ENCODE data around the gene BRF1.

Gene BRF1

DNA sequence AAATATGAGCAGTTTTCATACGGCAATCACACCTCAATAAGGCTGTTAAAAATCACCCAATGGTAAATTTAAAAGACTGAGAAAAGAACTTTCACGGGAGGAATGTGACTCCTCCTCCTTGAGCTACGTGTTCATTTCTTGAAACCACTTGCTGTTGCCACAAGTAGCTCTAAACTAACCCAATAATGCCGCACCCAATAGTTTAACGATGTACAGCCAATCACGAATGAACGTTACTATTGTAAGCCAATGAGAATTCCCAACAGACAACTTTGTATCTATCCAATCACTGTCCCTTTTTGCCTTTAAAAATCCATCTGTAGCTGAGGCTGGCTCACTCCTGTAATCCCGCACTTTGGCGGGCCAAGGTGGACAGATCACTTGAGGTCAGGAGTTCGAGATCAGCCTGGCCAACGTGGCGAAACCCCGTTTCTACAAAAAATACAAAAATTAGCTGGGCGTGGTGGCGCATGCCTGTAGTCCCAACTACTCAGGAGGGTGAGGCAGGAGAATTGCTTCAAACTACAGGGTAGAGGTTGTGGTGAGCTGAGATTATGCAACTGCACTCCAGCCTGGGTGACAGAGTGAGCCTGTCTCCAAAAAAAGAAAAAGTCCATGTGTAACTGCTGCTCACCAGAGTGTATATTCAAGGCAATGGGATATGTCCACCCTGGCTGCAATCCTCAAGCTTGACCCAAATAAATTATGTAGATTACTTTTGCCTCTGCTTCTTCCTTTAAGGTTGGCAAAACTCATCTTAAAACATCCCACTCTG is 76.8 kb downstream of the BRF1 start:
- DNase-seq: no peak

DNA sequence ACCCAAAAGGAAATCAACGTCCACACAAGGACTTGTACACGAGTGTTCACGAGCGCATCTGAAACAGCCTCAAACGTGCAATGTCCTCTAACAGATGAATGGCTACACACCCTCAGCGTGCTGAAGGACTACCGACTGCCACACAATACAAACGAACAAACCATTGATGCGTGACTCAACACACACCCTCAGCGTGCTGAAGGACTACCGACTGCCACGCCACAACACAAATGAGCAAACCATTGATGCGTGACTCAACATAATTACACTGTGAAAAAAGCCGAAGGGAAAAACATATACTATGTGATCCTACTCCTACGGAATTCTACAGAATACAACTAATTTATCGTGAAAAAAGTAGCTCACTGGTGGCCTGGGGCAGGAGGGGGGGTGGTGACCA is 77.5 kb downstream of the BRF1 start:
- no peak for DNase-seq

DNA sequence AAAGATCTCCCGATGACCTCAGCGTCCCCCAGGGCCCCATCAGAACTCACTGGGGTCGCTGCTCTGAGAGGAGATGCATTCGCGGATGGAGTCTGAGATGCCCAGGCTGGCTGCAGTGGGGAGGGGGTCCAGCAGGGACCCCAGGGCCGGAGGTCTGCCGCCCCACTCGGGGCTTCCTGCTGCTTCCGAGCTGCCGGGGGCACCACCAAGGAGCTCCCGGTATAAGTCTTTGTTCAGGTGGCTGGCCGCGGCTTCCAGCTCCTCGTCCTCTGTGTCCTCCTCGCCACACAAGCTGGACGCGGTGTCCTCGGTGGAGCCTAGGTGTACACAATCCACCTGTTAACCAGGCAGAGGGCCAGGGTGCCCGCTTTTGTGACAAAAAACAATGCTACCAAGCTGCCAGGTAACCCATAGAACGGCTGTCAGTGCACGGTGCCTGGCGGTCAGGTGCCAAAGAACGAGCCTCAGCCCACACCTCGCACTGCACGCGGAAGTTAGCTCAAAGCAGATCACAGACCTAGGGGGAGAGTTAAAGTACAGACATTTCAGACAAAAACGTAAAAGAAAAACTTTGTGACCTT is 79.1 kb downstream of the BRF1 start:
- no peak for DNase-seq

DNA sequence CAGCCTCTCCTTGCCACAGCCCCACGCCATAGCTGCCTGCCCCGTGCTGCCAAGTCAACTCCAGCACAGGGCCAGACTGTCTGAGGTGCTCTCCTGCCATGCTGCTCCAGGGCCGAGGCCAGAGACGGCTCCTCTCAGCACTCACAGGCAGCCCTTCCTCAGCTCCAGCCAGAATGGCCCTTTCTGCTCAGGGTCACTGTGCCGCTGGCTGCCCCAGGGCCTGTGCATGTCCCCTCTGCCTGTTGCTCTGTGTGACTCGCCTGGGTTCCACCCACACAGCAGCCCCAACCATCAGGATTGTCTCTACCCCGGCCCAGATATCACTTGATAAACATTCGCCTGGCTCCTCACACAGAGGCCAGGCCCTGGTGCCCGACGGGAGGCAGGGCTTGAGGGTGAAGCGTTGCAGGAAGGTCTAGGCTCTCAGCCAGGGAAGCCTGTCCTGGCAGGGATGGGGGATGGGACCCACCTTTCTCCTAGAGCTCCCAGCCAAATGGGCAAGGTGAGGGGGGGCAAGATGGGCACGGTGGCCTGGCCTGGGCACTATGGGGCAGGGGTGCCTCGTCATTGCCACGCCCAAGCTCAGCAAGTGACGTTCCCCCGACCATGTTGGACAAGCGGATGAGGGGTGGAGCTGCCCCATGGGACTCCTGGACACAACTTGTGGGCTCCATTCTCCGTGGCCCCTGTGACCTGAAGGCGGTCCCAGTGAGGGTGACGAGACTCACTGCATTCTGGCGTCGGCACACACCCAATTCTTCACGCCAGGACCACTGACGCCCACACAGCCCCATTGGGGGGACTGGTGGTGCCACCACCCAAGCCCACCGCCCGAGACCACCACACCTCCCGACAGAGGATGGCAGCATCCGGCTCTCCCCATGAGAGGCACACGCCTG is 79.9 kb downstream of the BRF1 start:
- DNase-seq: no peak

DNA sequence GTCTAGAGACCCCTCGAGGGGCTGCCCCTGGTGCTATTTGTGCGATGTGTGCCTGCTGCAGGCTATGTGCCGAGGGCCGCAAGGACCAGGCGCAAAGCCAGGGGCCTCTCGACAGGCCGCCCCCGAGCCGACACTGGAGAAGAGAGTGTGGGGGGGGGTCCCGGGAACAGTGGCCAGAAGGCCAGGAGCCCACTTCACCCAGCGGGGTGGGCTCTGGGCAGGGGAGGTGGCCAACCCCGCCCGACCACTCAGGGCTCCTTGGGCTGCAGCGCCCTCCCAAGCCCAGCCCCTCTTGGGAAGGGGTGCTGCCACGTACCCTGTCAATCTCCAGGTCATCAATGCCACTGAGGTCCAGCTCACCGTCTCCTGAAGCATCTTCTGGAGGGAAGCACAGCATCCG is 81.0 kb downstream of the BRF1 start:
- DNase-seq: no peak

DNA sequence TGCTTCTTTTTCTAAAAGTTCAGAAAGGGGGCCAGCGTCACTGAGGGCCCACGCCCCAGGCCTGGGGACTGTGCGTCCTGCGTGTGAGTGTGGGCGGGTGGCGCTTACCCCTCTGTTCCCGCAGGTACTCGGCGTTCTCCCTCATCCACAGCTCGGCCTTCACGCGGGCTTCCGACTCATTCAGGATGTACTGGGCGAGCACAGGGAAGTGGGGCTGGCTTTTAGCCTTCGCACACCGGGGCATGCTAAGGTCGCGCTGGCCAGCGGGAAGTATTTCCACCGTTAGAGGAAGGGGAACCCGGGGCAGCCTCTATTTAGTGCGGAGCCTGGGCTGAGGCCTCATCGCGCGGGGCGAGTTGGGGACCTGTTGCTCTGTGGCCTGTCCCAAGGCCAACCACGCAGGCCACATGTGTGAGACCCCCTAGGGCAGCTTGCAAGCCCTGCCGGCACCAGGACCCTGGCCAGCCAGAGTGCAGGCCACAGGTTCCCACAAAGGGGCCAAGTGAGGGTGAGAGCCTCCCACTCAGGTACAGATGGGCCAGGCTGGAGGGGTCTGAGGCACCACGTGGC is 81.7 kb downstream of the BRF1 start:
- no peak for DNase-seq

DNA sequence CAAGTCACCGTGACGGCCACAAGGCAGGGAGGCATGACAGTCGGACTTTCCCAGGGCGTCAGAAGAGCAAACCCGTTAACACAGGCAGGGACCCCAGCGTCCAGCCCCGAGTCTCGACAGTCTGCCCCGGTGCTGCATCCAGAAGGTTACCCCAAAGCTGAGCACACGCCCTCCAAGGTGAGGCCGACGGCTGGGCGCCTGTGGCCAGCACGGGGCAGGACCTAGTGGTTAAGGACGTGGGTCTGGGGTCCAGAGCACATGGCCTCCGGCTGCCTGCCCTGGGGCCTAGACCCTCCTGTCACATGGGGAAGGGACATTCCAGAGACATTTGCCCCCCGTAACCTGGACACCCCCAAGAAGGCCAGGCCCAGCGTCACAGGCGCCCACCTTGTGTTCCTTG is 82.2 kb downstream of the BRF1 start:
- no peak for DNase-seq

DNA sequence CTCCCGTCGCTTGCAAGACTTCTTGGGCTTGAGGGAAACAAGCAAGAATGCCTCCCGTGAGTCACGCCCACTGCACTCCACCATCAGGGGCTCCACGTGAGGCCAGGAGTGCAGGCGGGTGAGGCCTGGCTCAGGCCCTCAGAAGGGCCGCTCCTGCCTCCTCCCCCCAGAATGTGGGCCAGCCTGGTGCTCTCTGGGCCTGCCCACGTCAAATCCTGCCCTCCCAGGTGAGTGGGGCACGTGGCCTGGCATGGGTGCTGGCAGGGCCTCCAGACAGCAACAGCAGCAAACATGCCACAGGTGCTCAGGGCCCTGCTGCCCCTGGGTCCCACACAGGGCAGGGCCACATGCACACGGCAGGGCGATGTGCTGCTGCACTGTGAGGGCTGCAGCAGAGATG is 83.0 kb downstream of the BRF1 start:
- no peak for DNase-seq

DNA sequence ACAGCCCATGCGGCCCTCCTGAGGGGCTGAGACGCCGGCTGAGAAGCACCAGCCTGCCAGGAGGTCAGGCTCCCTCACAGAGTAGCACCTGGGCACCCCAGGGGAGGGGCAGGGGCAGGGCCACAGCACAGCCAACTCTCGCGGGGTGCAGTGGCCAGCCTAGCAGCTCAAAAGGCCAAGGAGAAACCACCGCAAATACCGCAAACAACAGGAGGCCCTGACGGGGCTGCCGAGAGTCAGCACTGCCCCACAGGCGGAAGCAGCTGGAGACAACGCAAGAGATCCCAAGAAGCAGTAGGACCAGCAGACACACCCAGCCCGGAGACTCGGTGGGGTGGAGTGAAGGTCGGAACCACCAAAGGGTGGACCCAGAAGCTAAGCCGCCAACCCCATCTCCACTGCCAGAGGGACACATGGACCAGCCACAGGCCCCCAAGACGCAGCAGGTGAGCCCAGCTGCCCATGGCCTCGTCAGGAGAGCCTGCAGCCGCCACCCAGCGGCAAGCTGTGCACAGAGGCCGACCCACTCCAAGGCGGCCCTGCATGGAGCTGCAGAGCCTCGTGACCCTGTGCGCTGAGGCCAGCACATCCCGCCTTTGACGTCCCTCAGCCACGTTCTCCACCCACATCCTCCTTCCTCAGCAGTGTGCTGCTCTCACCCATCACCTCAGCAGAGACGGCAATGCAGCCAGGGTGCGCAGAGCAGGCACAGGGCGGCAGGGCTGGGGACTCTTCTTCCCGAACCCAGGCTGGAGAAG is 84.1 kb downstream of the BRF1 start:
- DNase-seq: no peak

DNA sequence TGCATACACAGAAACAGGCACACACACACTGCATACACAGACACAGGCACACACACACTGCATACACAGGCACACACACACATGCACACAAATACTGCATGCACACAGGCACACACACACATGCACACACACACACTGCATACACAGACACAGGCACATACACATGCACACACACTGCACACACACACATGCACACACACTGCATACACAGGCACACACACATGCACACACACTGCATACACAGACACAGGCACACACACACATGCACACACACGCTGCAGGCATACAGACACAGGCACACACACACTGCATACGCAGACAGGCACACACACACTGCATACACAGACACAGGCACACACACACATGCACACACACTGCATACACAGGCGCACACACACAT is 85.2 kb downstream of the BRF1 start:
- DNase-seq: no peak

DNA sequence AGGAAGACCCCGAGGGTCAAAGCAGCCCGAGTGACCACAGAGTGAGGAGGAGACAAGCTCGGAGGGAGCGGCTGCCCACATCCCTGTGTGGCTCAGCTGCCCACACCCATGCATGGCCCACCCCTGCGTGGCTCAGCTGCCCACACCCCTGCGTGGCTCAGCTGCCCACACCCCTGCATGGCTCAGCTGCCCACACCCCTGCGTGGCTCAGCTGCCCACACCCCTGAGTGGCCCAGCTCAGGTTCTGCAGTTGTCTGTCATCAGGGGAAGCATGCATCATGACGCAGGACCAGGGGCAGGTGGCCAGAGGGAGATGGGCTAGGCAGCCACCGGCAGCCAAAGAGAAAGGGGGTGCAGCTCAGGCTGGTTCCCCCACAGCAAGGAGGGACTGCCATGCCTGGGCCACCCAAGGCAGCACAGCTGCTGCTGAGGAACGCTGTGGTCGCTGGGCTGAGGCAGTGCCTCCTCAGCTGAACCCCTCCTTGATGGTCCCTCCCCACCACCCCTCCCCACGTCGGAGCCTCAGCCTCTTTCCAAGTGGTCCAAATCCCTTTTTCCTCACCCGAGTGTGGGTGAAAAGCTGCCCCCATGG is 86.4 kb downstream of the BRF1 start:
- DNase-seq: no peak

DNA sequence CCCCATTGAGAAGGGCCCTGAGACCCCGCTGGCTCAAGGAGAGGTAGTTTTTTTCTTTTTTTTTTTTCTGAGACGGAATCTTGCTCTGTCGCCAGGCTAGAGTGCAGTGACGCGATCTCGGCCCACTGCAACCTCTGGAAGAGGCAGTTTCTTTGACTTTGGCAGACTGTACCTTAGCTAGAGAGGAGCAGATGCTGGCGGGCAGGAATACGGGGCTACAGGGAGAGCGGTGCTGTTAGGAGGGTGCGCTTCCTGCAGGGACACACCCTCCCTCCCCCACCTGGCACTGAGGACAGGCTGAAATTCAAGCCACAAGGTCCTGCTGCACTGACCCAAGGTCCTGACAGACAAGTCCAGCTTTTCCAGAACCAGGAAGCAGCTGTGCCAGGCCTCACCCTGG is 87.4 kb downstream of the BRF1 start:
- DNase-seq: no peak

DNA sequence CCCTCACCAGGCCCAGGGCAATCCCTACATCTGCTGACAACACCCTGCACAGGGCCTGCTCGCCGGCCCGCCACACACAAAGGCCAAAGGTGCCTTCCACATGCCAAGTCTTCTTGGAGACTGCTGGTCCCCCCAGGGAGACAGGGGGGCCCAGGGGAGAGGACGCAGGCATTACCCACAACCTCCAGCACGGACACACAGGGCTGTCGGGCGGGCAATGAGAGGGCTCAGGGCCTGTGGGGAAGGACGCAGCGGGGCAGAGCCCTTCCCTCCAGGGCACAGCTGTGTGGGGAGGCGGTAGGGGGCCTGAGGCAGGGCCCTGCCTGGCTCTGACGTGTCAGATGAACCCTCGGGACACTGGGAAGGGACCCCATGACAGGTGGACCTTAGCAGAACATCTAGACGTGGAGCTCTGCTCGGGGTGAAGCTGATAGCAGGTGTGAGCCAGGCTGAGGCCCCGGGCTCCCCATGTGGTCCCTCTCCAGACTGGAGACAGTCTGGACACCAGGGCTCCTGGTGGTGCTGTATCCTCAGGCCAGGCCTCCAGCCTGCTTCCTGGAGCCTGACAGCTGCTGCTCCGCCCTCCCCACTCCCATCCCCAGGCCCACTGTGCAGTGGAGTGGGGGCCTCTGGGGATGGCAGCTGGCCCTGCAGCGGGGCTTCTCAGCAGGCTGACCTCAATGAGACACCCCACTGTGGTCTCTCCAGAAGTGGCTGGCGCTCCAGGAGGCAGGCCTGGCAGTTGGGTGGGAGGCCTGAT is 88.1 kb downstream of the BRF1 start:
- no peak for DNase-seq

DNA sequence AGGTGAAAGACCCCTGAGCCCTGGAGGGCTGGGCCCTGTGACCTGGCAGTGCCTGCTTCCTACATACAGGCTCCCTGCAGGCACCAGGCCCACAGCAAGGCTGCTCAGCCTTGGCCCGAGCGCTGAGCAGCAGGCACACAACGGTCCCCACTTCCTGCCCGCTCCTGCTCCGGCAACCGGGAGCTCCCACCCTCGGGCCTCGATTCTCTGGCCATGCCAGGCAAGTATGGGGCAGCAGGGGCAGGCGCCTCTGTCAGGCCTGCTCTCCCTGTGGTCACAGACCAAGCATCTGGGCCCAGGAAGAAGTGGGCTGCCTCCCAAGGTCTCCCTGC is 89.1 kb downstream of the BRF1 start:
- DNase-seq: no peak

DNA sequence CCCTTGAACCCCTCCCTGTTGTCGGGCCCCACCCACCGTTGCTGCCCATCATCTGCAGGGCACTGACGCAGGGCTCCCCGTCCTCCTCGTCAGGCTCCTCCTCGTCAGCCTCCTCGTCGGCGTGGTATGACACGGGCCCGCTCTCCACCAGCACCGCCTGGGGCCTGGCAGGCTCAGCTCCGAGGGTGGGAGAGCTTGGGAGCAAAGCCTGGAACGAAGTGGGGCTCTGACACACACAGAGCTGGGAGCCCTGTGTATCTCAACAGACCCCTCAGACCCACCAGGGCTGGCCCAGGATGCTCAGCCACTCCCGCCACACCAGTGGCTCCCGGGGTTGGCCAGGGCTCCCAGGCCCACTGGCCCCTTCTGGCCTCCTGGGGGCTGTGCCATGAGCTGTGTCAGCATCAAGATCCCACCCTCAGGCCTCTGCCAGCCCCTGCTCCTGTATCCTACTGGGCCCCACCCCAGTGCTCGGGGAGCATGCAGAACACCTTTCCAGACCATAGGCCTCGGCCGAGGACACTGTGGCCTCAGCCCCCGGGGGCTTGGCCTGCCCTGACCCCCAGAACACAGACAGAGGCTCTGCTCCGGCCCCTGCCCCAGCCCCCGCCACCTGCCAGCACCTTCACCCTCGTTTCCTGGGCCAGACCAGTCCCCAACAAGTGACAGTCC is 89.6 kb downstream of the BRF1 start:
- no peak for DNase-seq

DNA sequence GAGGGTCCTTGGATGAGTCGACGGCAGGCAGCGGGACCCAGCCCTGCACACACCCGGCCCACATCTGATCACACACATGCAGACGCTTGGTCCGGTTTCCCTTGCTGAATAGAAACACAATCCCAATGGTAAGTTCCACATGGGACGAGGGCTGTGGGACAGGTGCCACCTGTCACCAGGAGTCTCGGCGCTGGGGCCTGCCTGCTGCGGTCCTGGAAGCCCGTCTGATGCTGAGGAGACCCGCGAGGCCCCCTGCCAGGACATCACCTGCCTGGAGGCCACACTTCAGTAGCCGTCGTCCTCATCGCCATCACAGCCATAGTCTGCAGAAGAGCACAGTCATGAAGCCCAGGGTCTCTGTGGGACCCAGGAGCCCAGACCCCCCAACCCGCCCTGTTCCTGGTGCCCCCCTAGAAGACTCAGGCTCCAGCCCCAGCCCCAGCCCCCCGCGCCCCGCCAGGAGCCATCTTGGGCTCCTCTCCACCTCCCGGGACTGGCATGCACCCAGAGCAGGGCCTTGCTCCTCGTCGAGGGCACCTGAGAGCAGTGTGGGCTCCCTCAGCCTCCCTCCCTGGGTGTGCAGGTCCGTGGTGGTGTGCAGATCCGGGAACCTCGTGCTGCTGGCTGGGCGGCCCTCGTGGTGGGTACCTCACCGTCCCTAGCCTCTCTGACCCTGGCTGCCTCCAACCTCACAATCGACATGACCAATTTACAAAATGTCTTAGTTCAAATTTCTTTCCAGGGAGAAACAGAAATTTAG is 90.4 kb downstream of the BRF1 start:
- DNase-seq: no peak

DNA sequence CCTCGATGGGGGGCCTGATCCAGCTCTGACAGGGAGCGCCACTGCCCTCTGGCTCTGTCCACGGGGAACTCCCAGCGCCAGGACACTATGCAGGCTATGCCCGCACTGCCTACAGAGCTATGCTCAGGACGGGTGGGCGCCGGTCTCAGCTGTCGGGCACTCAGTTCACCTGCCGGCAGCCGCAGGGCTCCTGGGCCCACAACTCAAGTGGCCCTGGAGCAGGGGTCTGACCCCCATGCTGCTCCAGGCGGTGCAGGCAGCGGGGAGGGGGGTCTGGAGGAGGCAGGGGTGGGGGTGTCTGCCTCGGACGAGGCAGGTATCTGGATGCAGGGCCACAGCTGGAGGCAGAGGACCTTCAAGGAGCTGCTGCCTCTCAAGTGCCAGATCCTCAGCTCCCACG is 91.2 kb downstream of the BRF1 start:
- DNase-seq: no peak

DNA sequence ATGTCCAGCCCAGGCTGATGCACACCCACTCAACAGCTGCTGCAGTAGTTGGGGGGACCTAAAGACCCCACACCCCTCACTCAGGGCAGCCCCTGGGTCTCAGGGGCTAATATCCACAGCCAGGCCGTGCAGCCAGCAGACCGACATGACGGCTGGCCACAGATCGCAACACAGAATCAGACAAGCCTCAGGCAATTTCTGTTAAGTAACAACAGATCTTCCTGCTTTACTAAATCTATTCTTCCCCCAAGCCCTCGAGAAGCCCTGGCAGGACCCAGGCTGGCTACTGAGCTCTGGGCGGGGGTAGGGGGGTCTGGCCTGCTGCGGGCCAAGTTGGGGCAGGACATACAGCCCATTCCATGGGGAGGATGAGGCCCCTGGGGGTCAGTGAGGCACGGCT is 91.7 kb downstream of the BRF1 start:
- no peak for DNase-seq

DNA sequence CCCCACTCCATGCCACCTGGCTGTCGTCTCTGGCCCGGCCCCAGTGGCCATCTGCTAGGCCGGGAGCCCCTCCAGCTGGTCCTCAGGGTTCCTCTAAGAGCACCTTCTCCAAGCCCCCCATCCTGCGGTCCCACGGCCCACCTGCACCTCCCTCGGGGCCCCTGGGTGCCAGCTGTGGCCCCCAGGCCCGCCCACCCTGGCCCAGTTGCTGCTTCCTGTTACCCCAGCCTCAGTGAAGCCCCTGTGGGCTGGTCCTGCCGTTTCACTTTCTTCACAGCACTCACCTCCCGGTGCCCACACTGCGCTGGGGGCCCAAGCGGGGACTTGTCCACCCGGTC is 92.1 kb downstream of the BRF1 start:
- no peak for DNase-seq

DNA sequence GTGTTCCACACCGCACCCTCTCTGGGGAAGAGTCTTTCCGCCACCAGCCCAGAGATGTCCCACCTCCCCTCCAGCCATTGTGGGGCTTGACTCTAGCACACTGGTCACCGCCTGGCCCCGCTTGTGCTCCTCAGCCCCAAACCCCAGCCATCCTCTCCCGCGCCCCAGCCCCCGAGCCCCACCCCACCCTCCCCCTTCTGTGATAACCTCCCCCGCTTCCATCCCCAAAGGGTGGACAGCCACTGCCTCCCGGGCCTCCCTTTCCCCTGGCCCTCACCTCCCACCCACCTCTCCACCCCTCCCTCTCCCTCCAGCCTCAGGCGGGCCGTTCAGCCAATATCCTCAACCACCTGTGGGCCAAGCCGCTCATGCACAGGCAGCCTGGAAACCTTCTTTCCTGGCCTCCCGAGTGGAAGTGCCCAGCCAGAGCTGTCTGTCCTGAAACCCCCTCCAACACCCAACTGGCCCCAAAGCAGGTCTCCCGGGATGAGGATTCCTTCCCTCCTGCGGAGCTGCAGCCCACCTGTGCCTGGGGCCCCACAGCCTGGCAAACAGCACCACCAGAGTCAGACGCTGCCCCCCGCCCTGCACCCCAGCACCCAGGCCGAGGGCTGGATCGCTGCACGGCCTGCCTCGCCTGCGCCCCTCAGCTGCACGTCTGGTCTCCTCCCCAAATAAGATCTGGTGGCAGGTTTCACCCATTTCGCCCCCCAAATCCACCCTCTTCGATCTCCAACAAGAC is 92.6 kb downstream of the BRF1 start:
- DNase-seq: no peak
